ENCODE data around the gene WBP1. TPM values are rescaled to one million over a fixed set of nuclear protein-coding genes. Genes with fewer than 3 reads are reported as not detected.

Gene WBP1
- total and polyA plus RNA-seq, 2 experiments from 2014 or later, result 66.5 to 87.5 TPM

- Histone ChIP-seq H4K20me1 (ENCODE audit: insufficient read depth, poor library complexity, severe bottlenecking) (no peaks in the 10 kb centered on the region), H3K36me3 (replicated peaks; ENCODE audit: insufficient read depth, low read depth) (no peaks in the 10 kb centered on the region), H3K27me3 (no peaks in the 10 kb centered on the region), H3K4me3 (no peak overlapping the region), H3K27ac (no peak overlapping the region), H3K9me3 (ENCODE audit: low read depth) (no peaks in the 10 kb centered on the region), H3K79me2 (no peaks in the 10 kb centered on the region), H3K4me1 (ENCODE audit: insufficient read depth) (peaks cover 4% of the 10 kb centered on the region), H2AFZ (no peak overlapping the region), H3K9me2 (replicated peaks; ENCODE audit: insufficient read depth) (no peaks in the 10 kb centered on the region), H3K4me2 (no peak overlapping the region)
- TF ChIP-seq CTCF (IDR thresholded peaks at IDR 0.05; ENCODE audit: poor library complexity) (no peak), EZH2 (IDR thresholded peaks at IDR 0.05; ENCODE audit: borderline replicate concordance) (no peak), EZH2phosphoT487 (IDR thresholded peaks at IDR 0.05; ENCODE audit: low read depth, severe bottlenecking, unreplicated experiment) (no peak)
- DNase-seq (ENCODE audit: low spot score), result no peak
- 90% methylated on average over 9 of the region's 9 CpGs for WGBS (ENCODE audit: low lambda C conversion rate, missing lambda C conversion rate)
Observed at GRCh38 chr2:74423231-74424095, 34.8 kb upstream of the WBP1 start.

- no peak overlapping the region for H3K4me2 ChIP-seq
- no peak overlapping the region for H2AFZ ChIP-seq
- DNase-seq (ENCODE audit: low spot score), result no peak
- no peaks in the 10 kb centered on the region for H3K9me2 ChIP-seq (replicated peaks; ENCODE audit: insufficient read depth)
- H4K20me1 ChIP-seq (ENCODE audit: insufficient read depth, poor library complexity, severe bottlenecking), result no peaks in the 10 kb centered on the region
- H3K79me2 ChIP-seq, result no peaks in the 10 kb centered on the region
- H3K27ac ChIP-seq, result no peak overlapping the region
- no peaks in the 10 kb centered on the region for H3K36me3 ChIP-seq (replicated peaks; ENCODE audit: insufficient read depth, low read depth)
- H3K4me1 ChIP-seq (ENCODE audit: insufficient read depth), result peaks cover 6% of the 10 kb centered on the region
- H3K27me3 ChIP-seq, result no peaks in the 10 kb centered on the region
- no peak overlapping the region for H3K4me3 ChIP-seq
- TF ChIP-seq CTCF (IDR thresholded peaks at IDR 0.05; ENCODE audit: poor library complexity) (no peak), EZH2phosphoT487 (IDR thresholded peaks at IDR 0.05; ENCODE audit: low read depth, severe bottlenecking, unreplicated experiment) (no peak), EZH2 (IDR thresholded peaks at IDR 0.05; ENCODE audit: borderline replicate concordance) (no peak)
- WGBS (ENCODE audit: low lambda C conversion rate, missing lambda C conversion rate), result 76% methylated on average over 5 of the region's 5 CpGs
- no peaks in the 10 kb centered on the region for H3K9me3 ChIP-seq (ENCODE audit: low read depth)
Observed at GRCh38 chr2:74424139-74424992, 33.9 kb upstream of the WBP1 start.

- Histone ChIP-seq H3K79me2 (no peaks in the 10 kb centered on the region), H3K9me2 (replicated peaks; ENCODE audit: insufficient read depth) (no peaks in the 10 kb centered on the region), H3K9me3 (ENCODE audit: low read depth) (no peaks in the 10 kb centered on the region), H3K4me2 (no peak overlapping the region), H3K36me3 (replicated peaks; ENCODE audit: insufficient read depth, low read depth) (no peaks in the 10 kb centered on the region), H2AFZ (no peak overlapping the region), H3K27me3 (no peaks in the 10 kb centered on the region), H3K4me3 (no peak overlapping the region), H3K4me1 (ENCODE audit: insufficient read depth) (peaks cover 12% of the 10 kb centered on the region), H3K27ac (peak overlapping the region; percentile 60), H4K20me1 (ENCODE audit: insufficient read depth, poor library complexity, severe bottlenecking) (no peaks in the 10 kb centered on the region)
- WGBS (ENCODE audit: low lambda C conversion rate, missing lambda C conversion rate), result 91% methylated on average over 5 of the region's 5 CpGs
- DNase-seq (ENCODE audit: low spot score), result no peak
- TF ChIP-seq CTCF (IDR thresholded peaks at IDR 0.05; ENCODE audit: poor library complexity), result no peak
- no peak for TF ChIP-seq EZH2 (IDR thresholded peaks at IDR 0.05; ENCODE audit: borderline replicate concordance)
- no peak for TF ChIP-seq EZH2phosphoT487 (IDR thresholded peaks at IDR 0.05; ENCODE audit: low read depth, severe bottlenecking, unreplicated experiment)
Observed at GRCh38 chr2:74424995-74425406, 33.2 kb upstream of the WBP1 start.
